Heart left ventricle (tissue), 13 donors: ENCODE measurements around the gene SHE.

Experiments
- POLR2A ChIP-seq, 2 donors: fragments of 450-650 bp; IDR thresholded peaks; one replicate each; pipeline ENCODE4 v1.6.1; 2017; ENCODE audit warnings: antibody characterized with exemption in 2 of 2, mild to moderate bottlenecking in 2 of 2, moderate library complexity in 2 of 2
- TF ChIP-seq, protein P1 (sequence below), 12 donors: fragments of 200-600 bp; sonication (generic) in 4 of 12; IDR thresholded peaks; one replicate each; pipeline versions ENCODE4 v1.5.0 to v1.8.0; 2018 to 2022; ENCODE audit warnings: antibody characterized with exemption in 12 of 12, mild to moderate bottlenecking in 5 of 12
- donor health status: ischemic (EF 13 %, LVEDD 7.1; RV severe dilation, severe dysfunction).
- donor health status: DM: no; HTN: yes; CAD: no.
- donor health status: DM: no; HTN: no; CAD: no.
- donor health status: ischemic (EF 25% LVEDD 6.9; RV normal size, moderate dysfunction).
- donor health status: ischemic (EF 25% LVEDD 5.7; RV mildly dilated, moderate dysfunction).
- donor health status: ischemic (EF 35%, LVEDD 5.7; RV mildly dilated, moderate dysfunction).
- donor health status: nonischemic (EF 11% LVEDD 7.7; RV severe dilation, severe dysfunction).
- donor health status: DM: yes; HTN: yes; CAD: no.
- donor health status: PGD.
- donor health status: ischemic (EF 29% LVEDD 5.4; RV normal size, mild dysfunction).
- donor health status: nonischemic (EF 23%, LVEDD 6.1; RV moderate dilation, normal function).

- TF ChIP-seq, protein P1, sequence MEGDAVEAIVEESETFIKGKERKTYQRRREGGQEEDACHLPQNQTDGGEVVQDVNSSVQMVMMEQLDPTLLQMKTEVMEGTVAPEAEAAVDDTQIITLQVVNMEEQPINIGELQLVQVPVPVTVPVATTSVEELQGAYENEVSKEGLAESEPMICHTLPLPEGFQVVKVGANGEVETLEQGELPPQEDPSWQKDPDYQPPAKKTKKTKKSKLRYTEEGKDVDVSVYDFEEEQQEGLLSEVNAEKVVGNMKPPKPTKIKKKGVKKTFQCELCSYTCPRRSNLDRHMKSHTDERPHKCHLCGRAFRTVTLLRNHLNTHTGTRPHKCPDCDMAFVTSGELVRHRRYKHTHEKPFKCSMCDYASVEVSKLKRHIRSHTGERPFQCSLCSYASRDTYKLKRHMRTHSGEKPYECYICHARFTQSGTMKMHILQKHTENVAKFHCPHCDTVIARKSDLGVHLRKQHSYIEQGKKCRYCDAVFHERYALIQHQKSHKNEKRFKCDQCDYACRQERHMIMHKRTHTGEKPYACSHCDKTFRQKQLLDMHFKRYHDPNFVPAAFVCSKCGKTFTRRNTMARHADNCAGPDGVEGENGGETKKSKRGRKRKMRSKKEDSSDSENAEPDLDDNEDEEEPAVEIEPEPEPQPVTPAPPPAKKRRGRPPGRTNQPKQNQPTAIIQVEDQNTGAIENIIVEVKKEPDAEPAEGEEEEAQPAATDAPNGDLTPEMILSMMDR (IDR thresholded peaks at IDR 0.05): no peak
- TF ChIP-seq POLR2A (IDR thresholded peaks at IDR 0.05): no peak
Observed at GRCh38 chr1:154551474-154551873, 49.3 kb upstream of the SHE start.
